SH-SY5Y (cell line): Measurements from ENCODE around the gene GNAL.

Experiments
- GATA2 ChIP-seq: IDR thresholded peaks from 2 replicates; pipeline ENCODE4 v1.6.1; 2011; ENCODE audit warnings: mild to moderate bottlenecking, low read depth, low read length
- GATA3 ChIP-seq: IDR thresholded peaks from 2 replicates; pipeline ENCODE4 v1.6.1; 2011; ENCODE audit warnings: low read depth, mild to moderate bottlenecking, low read length, moderate library complexity

- no peak for TF ChIP-seq GATA2
- no peak for TF ChIP-seq GATA3
Observed at GRCh38 chr18:11657152-11657551, 31.9 kb upstream of the GNAL start.
